Measurements from ENCODE around the gene SPAG16.

The SPAG16 gene

GRCh38 chr2:214410128-214410775, 1126.0 kb downstream of the SPAG16 start:
- DNase-seq, result no peak

DNA sequence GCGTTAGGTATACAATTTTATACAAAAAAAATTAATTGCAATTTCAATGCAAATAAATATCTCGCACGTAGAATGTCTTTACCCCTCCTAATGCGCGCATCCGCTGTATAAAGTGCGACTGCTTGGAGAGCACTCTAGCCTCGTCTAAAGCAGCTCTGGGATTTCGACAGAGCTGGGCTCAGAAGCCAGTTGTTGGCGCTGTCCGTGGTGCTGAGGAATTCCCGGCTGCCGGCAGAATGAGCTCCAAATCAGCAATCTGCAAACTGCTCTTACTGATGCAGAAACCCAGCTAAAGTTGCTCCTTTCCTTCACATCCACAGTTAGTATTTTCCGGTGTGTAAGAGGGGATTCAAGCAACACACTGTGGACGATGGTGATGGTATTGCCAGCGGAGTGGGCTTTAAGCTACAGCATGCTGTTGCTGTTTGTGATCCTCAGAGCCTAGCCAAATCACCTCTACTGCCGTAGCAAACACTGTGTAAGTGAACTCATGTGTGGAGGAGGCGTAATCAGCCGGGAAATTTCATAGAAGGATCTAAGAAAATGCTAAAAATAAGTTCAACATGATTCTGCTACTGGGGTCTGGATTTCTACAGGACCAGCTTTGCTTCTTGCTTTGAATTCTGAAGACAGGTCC, 1126.8 kb downstream of the SPAG16 start, which contains the start of gene VWC2L:
Gene VWC2L, plus strand, starts transcription at position 137 of the 637 bp plus-strand sequence. CDS start 3,140 bp downstream, outside the sequence.
- no peak for DNase-seq

DNA sequence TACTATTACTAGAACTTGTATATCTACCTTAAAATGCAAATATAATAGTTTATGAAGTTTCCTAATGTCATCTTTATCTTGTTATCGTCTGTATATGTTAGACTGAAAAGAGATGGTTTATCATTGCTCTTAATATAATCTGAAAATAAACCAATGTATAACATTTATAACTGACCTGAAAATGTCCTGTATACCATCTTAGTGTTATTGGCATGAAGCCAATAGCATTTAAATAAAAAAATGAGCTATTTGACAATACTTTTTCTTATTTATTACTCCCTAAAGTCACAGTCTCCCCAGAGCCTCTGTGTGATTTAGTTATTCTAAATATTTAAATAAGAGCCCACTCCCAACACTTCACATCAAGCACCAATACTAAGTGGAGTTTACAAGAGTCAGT, 1128.4 kb downstream of the SPAG16 start:
- no peak for DNase-seq

DNA sequence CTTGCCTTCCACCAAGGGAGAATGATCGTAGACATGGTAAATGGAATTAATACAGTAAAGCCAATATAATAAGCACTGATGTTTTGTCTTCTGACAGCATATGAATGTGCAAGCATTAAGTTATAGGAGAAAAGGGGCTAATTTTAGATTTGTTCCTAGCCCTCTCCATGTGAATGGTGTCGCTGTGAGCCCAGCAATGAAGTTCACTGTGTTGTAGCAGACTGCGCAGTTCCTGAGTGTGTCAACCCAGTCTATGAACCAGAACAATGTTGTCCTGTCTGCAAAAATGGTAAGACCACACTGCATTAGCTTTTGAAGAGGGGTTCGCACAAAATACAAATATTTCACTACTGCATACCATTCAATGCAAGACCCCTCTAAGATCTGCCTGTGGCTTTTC, 1152.2 kb downstream of the SPAG16 start:
- DNase-seq, result no peak

DNA sequence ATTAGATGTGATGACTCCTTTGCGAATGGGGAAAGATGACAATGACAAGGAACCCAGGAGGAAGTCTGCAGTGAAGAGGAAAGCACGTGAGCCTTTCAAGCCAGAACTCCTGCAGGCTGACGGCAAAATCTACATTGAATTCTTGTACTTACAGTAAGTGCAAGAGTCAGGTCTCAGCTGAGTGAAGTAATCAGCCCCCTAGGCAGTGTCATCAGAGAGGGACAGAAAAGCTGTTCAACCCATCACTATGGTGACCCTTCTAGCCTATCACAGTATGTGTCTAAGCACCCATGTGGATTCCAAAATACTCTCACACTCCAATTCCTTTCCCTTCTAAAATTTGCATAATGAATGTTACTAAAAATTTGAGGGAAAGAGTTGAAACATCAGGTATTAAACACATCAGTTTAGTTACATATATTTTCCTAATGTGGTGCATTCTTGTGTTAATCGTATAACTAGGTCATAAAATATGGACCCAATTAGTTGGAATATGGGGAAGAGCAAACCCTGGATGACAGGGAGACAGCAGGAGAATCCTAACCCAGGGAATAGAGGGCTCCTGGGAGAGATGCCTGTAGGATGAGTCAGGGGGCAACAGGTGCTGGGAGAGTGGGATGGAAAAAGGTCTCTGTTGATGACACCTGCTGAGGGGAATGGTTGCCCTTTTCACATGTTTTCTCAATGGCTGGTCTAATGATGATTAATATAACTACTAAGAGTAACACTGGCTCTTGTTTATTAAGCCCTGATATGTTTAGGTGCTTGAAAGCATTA, 1166.0 kb downstream of the SPAG16 start:
- DNase-seq, result no peak

DNA sequence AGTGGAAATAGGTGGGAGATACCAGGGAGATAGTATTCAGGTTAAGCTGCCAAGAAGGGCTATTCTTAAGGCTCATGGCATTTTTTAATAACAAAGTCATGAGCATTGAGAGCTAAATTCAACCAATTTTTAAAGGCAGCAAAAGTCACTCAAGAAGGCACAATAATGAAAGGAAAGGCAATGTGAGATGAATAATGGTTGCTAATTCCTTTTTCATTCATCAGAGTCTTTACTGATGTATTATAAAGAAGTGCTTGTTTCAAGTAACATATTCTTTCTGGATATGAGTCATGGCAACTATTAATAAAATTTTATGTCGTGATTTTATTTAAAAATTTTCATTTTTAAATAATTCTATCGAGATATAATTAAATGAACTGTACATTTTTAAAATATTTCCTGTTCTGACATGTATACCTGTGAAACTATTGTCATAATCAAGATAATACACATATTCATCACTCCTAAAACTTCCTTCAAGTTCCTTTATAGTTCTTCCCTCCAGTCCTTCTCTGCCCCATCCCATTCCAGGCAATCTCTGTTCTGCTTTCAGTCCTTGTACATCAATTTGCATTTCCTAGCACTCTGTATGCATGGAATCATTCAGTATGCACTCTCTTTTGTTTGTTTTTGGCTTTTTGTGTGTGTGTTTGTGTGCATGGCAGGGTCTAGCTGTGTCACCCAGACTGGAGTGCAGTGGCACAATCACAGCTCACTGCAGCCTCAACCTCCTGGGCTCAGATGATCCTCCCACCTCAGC, 1167.4 kb downstream of the SPAG16 start:
- no peak for DNase-seq
